GM18505 (cell line): ENCODE data around the gene PCDH9.

Experiments used
- ATAC-seq: cut with Tn5 transposase; IDR thresholded peaks from one replicate; pipeline ENCODE4 v1.9.1; 2021; ENCODE audit not compliant: unreplicated experiment
- POLR2A ChIP-seq: IDR thresholded peaks from 4 replicates; pipeline ENCODE4 v1.6.1; 2011; ENCODE audit warnings: borderline replicate concordance; ENCODE audit not compliant: insufficient read depth, insufficient read length; ENCODE audit errors: extremely low read depth

The PCDH9 gene

GRCh38 chr13:67231289-67232000 lies 1.3 kb upstream of the PCDH9 start:
- TF ChIP-seq POLR2A, result no peak
- ATAC-seq, result no peak

GRCh38 chr13:67230404-67231288 lies 510 bp upstream of the PCDH9 start:
- TF ChIP-seq POLR2A, result no peak
- ATAC-seq, result peak; percentile 99

- ATAC-seq, result no peak
- TF ChIP-seq POLR2A, result no peak
Observed at GRCh38 chr13:67228916-67229315, 1.2 kb downstream of the PCDH9 start.

- no peak for TF ChIP-seq POLR2A
- ATAC-seq, result no peak
Observed at GRCh38 chr13:67228031-67228430, 2.1 kb downstream of the PCDH9 start.

GRCh38 chr13:67227131-67227983 lies 2.8 kb downstream of the PCDH9 start:
- TF ChIP-seq POLR2A, result no peak
- ATAC-seq, result no peak

GRCh38 chr13:67226696-67227095 lies 3.4 kb downstream of the PCDH9 start:
- no peak for ATAC-seq
- TF ChIP-seq POLR2A, result no peak

GRCh38 chr13:67225252-67226159 lies 4.6 kb downstream of the PCDH9 start:
- no peak for TF ChIP-seq POLR2A
- ATAC-seq, result no peak

GRCh38 chr13:67224148-67224846 lies 5.8 kb downstream of the PCDH9 start:
- TF ChIP-seq POLR2A, result no peak
- peak; percentile 77 for ATAC-seq

- TF ChIP-seq POLR2A, result no peak
- ATAC-seq, result no peak
Observed at GRCh38 chr13:67223742-67224141, 6.4 kb downstream of the PCDH9 start.

GRCh38 chr13:67223024-67223423 lies 7.1 kb downstream of the PCDH9 start:
- ATAC-seq, result no peak
- no peak for TF ChIP-seq POLR2A

- no peak for ATAC-seq
- TF ChIP-seq POLR2A, result no peak
Observed at GRCh38 chr13:67221630-67222226, 8.4 kb downstream of the PCDH9 start.

- ATAC-seq, result no peak
- no peak for TF ChIP-seq POLR2A
Observed at GRCh38 chr13:67219113-67219512, 11.0 kb downstream of the PCDH9 start.

- no peak for TF ChIP-seq POLR2A
- no peak for ATAC-seq
Observed at GRCh38 chr13:67217880-67218279, 12.3 kb downstream of the PCDH9 start.
